ENCODE data around the gene PI4KA.
"Not testable (repeated sequence)": the region's sequence is repeated elsewhere in the genome, so short reads cannot be mapped to it uniquely, and the experiment has no call there.

DNA sequence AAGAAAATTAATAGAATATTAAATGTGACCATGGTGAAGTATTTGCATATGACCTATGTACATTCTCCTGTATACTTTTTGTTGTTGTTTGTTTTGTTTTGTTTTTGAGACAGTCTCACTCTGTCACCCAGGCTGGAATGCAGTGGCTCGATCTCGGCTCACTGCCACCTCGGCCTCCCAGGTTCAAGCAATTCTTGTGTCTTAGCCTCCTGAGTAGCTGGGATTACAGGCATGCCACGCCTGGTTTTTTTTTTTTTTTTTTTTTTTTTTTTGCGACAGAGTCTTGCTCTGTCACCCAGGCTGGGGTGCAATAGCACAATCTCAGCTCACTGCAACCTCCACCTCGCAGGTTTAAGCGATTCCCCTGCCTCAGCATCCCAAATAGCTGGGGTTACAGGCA lies 39.1 kb upstream of the PI4KA start:
- TF ChIP-seq, protein P1, sequence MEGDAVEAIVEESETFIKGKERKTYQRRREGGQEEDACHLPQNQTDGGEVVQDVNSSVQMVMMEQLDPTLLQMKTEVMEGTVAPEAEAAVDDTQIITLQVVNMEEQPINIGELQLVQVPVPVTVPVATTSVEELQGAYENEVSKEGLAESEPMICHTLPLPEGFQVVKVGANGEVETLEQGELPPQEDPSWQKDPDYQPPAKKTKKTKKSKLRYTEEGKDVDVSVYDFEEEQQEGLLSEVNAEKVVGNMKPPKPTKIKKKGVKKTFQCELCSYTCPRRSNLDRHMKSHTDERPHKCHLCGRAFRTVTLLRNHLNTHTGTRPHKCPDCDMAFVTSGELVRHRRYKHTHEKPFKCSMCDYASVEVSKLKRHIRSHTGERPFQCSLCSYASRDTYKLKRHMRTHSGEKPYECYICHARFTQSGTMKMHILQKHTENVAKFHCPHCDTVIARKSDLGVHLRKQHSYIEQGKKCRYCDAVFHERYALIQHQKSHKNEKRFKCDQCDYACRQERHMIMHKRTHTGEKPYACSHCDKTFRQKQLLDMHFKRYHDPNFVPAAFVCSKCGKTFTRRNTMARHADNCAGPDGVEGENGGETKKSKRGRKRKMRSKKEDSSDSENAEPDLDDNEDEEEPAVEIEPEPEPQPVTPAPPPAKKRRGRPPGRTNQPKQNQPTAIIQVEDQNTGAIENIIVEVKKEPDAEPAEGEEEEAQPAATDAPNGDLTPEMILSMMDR (IDR thresholded peaks at IDR 0.05) = not testable (repeated sequence)
- TF ChIP-seq POLR2AphosphoS5, POLR2A (IDR thresholded peaks at IDR 0.05): not testable (repeated sequence)

All from prostate gland (tissue), 2 donors.